ENCODE results near the gene SFXN3.

SFXN3 gene

GRCh38 chr10:101070098-101070497 is 39.1 kb downstream of the SFXN3 start:
- Histone ChIP-seq H3K9me3 (ENCODE audit: control insufficient read depth, low read length) (no peaks in the 10 kb centered on the region), H3K4me2 (ENCODE audit: low read length) (no peak overlapping the region), H3K27ac (no peak overlapping the region), H3K4me3 (ENCODE audit: low read depth, low read length) (no peak overlapping the region), H3K79me2 (no peaks in the 10 kb centered on the region), H3K9ac (no peak overlapping the region), H3K27me3 (ENCODE audit: control insufficient read depth, insufficient read depth, low read length) (peaks cover 4% of the 10 kb centered on the region), H2AFZ (no peak overlapping the region), H3K4me1 (no peaks in the 10 kb centered on the region), H3K36me3 (ENCODE audit: control insufficient read depth, insufficient read depth, low read length) (no peaks in the 10 kb centered on the region)
- no peak for TF ChIP-seq CTCF (IDR thresholded peaks at IDR 0.05)

DNA sequence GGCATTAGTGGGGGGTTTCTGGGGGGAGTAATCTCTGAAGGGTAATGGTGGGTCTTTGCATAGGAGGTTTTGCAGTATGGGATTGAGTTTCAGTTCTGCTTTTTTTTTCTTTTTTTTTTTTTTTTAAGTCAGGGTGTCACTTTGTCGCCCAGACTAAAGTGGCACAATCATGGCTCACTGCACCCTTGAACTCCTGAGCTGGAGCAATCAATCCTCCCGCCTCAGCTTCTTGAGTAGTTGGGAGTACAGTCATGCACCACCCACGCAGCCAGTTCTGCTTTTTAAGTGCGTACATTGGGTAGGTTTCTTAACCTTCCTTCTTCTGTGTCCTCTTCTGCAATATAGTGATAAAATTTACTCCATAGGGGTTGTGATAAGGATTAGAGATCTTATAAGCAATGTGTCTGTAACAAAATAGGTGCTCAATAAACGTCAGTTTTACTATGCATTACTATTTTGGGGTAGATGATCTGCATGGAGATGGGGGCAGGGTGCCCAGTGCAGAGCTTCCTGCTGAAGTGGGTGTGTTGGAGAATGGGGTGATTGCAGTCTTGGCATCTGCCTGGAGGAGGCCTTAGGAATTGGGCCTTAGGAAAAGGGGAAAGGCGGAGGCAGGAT is 40.3 kb downstream of the SFXN3 start:
- Histone ChIP-seq H3K36me3 (ENCODE audit: control insufficient read depth, insufficient read depth, low read length) (no peaks in the 10 kb centered on the region), H2AFZ (no peak overlapping the region), H3K27ac (no peak overlapping the region), H3K4me1 (no peaks in the 10 kb centered on the region), H3K9ac (no peak overlapping the region), H3K27me3 (ENCODE audit: control insufficient read depth, insufficient read depth, low read length) (peaks cover 4% of the 10 kb centered on the region), H3K4me3 (ENCODE audit: low read depth, low read length) (no peak overlapping the region), H3K4me2 (ENCODE audit: low read length) (no peak overlapping the region), H3K79me2 (no peaks in the 10 kb centered on the region), H3K9me3 (ENCODE audit: control insufficient read depth, low read length) (no peaks in the 10 kb centered on the region)
- no peak for TF ChIP-seq CTCF (IDR thresholded peaks at IDR 0.05)

- H3K4me3 ChIP-seq (ENCODE audit: low read depth, low read length) = no peak overlapping the region
- H3K27ac ChIP-seq = no peak overlapping the region
- H3K4me1 ChIP-seq = no peaks in the 10 kb centered on the region
- no peak overlapping the region for H3K9ac ChIP-seq
- no peaks in the 10 kb centered on the region for H3K36me3 ChIP-seq (ENCODE audit: control insufficient read depth, insufficient read depth, low read length)
- no peaks in the 10 kb centered on the region for H3K79me2 ChIP-seq
- H3K9me3 ChIP-seq (ENCODE audit: control insufficient read depth, low read length) = no peaks in the 10 kb centered on the region
- H2AFZ ChIP-seq = no peak overlapping the region
- TF ChIP-seq CTCF (IDR thresholded peaks at IDR 0.05) = no peak
- H3K4me2 ChIP-seq (ENCODE audit: low read length) = no peak overlapping the region
- peaks cover 4% of the 10 kb centered on the region for H3K27me3 ChIP-seq (ENCODE audit: control insufficient read depth, insufficient read depth, low read length)
Observed at GRCh38 chr10:101071885-101072433, 40.9 kb downstream of the SFXN3 start.

DNA sequence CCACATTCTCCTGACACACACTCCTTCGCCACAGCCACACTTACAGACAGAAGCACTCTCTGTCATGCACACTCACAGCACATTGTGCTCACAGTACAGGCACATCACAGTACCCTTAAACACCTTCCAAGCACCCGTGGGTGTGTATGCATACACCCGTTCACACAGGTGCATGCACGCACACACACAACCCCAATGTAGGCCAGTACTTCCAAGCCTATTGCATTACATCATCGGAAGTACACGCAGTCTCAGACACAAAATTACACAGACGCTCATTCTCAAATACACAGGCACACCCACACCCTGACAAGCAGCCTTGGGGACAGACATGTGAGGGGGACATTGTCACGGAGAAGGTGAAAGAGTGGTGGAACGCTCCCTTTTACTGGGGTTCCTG is 41.9 kb downstream of the SFXN3 start:
- Histone ChIP-seq H3K36me3 (ENCODE audit: control insufficient read depth, insufficient read depth, low read length) (no peaks in the 10 kb centered on the region), H2AFZ (no peak overlapping the region), H3K9me3 (ENCODE audit: control insufficient read depth, low read length) (no peaks in the 10 kb centered on the region), H3K27me3 (ENCODE audit: control insufficient read depth, insufficient read depth, low read length) (peaks cover 4% of the 10 kb centered on the region), H3K4me2 (ENCODE audit: low read length) (no peak overlapping the region), H3K9ac (no peak overlapping the region), H3K4me1 (no peaks in the 10 kb centered on the region), H3K27ac (no peak overlapping the region), H3K4me3 (ENCODE audit: low read depth, low read length) (no peak overlapping the region), H3K79me2 (no peaks in the 10 kb centered on the region)
- TF ChIP-seq CTCF (IDR thresholded peaks at IDR 0.05) = no peak

DNA sequence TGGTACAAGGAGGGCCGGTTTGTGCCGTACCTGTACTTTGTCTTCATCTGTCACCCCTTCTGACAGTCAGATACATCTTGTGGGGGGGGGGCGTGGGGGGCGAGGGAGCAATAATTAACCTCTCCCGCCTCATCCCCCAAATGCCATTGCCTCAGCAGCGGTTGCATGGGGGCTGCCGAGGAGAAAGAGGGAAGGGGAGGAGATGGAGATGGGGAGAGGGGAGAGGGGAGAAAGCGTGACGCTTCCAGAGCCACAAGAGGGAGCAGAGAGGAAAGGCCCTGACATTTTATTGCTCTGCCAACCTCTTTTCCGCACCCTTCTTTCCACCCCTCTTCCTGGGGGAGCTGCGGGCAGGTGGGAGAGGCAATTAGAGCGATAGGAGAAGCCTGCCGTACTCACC is 42.6 kb downstream of the SFXN3 start:
- Histone ChIP-seq H3K27ac (no peak overlapping the region), H3K9ac (no peak overlapping the region), H3K9me3 (ENCODE audit: control insufficient read depth, low read length) (no peaks in the 10 kb centered on the region), H3K4me1 (no peaks in the 10 kb centered on the region), H3K36me3 (ENCODE audit: control insufficient read depth, insufficient read depth, low read length) (no peaks in the 10 kb centered on the region), H3K79me2 (no peaks in the 10 kb centered on the region), H3K27me3 (ENCODE audit: control insufficient read depth, insufficient read depth, low read length) (peaks cover 4% of the 10 kb centered on the region), H3K4me3 (ENCODE audit: low read depth, low read length) (no peak overlapping the region), H3K4me2 (ENCODE audit: low read length) (no peak overlapping the region), H2AFZ (no peak overlapping the region)
- no peak for TF ChIP-seq CTCF (IDR thresholded peaks at IDR 0.05)
